ENCODE data around the gene PFKFB4. TPM values are rescaled to one million over a fixed set of nuclear protein-coding genes. Genes with fewer than 3 reads are reported as not detected.
"Not testable (repeated sequence)": the region's sequence is repeated elsewhere in the genome, so short reads cannot be mapped to it uniquely, and the experiment has no call there.

PFKFB4 gene
- total RNA-seq, 1 experiment from 2014 or later, result 7.6 TPM

GRCh38 chr3:48532977-48533337 lies 23.6 kb downstream of the PFKFB4 start:
- DNase-seq (ENCODE audit: low spot score), result no peak

GRCh38 chr3:48532271-48532976 lies 24.2 kb downstream of the PFKFB4 start:
- DNase-seq (ENCODE audit: low spot score), result no peak

- DNase-seq (ENCODE audit: low spot score), result not testable (repeated sequence)
Measured at GRCh38 chr3:48530701-48531100, 25.9 kb downstream of the PFKFB4 start.

GRCh38 chr3:48528754-48529153 lies 27.8 kb downstream of the PFKFB4 start:
- no peak for DNase-seq (ENCODE audit: low spot score)

GRCh38 chr3:48528048-48528447 lies 28.6 kb downstream of the PFKFB4 start:
- no peak for DNase-seq (ENCODE audit: low spot score)

GRCh38 chr3:48524970-48525369 lies 31.6 kb downstream of the PFKFB4 start:
- no peak for DNase-seq (ENCODE audit: low spot score)

- DNase-seq (ENCODE audit: low spot score), result no peak
Measured at GRCh38 chr3:48521635-48522034, 35.0 kb downstream of the PFKFB4 start.

GRCh38 chr3:48519277-48519643 lies 37.3 kb downstream of the PFKFB4 start:
- no peak for DNase-seq (ENCODE audit: low spot score)

- DNase-seq (ENCODE audit: low spot score), result no peak
Measured at GRCh38 chr3:48518638-48519276, 37.8 kb downstream of the PFKFB4 start.

GRCh38 chr3:48518069-48518468 lies 38.5 kb downstream of the PFKFB4 start:
- DNase-seq (ENCODE audit: low spot score), result no peak

GRCh38 chr3:48516571-48516970 lies 40.0 kb downstream of the PFKFB4 start:
- no peak for DNase-seq (ENCODE audit: low spot score)

- no peak for DNase-seq (ENCODE audit: low spot score)
Measured at GRCh38 chr3:48514431-48515227, 42.0 kb downstream of the PFKFB4 start.

- no peak for DNase-seq (ENCODE audit: low spot score)
Measured at GRCh38 chr3:48511551-48511950, 45.1 kb downstream of the PFKFB4 start.

GRCh38 chr3:48507256-48508061 lies 49.1 kb downstream of the PFKFB4 start:
- DNase-seq (ENCODE audit: low spot score), result peak; percentile 87

GRCh38 chr3:48505968-48506504 lies 50.6 kb downstream of the PFKFB4 start:
- DNase-seq (ENCODE audit: low spot score), result no peak

GRCh38 chr3:48505146-48505545 lies 51.5 kb downstream of the PFKFB4 start:
- DNase-seq (ENCODE audit: low spot score), result no peak

- peak; percentile 38 for DNase-seq (ENCODE audit: low spot score)
Measured at GRCh38 chr3:48504051-48504946, 52.3 kb downstream of the PFKFB4 start, which contains the start of gene SHISA5. SHISA5 (minus strand) TSS chr3:48504174; CDS start chr3:48504094, 80 bp downstream.

GRCh38 chr3:48503401-48504050 lies 53.1 kb downstream of the PFKFB4 start:
- DNase-seq (ENCODE audit: low spot score), result no peak

GRCh38 chr3:48502728-48503168 lies 53.9 kb downstream of the PFKFB4 start:
- DNase-seq (ENCODE audit: low spot score), result no peak

- no peak for DNase-seq (ENCODE audit: low spot score)
Measured at GRCh38 chr3:48502121-48502520, 54.5 kb downstream of the PFKFB4 start.
